Ureter (tissue), 1 donor: ENCODE results near the gene PASD1. TPM values are rescaled to one million over a fixed set of nuclear protein-coding genes. Genes with fewer than 3 reads are reported as not detected.
"Not testable (repeated sequence)": the region's sequence is repeated elsewhere in the genome, so short reads cannot be mapped to it uniquely, and the experiment has no call there.

Source experiments
- DNase-seq: peaks from one replicate; pipeline ENCODE4 v3.0.0-alpha.2; 2020; ENCODE audit warnings: low spot score
- total RNA-seq: library from RNA; stranded (reverse); gene quantifications from one replicate; pipeline ENCODE4 v1.2.4, GENCODE V29; 2023
- donor health status: DM: yes; HTN: yes; CAD: no.

Gene PASD1, protein sequence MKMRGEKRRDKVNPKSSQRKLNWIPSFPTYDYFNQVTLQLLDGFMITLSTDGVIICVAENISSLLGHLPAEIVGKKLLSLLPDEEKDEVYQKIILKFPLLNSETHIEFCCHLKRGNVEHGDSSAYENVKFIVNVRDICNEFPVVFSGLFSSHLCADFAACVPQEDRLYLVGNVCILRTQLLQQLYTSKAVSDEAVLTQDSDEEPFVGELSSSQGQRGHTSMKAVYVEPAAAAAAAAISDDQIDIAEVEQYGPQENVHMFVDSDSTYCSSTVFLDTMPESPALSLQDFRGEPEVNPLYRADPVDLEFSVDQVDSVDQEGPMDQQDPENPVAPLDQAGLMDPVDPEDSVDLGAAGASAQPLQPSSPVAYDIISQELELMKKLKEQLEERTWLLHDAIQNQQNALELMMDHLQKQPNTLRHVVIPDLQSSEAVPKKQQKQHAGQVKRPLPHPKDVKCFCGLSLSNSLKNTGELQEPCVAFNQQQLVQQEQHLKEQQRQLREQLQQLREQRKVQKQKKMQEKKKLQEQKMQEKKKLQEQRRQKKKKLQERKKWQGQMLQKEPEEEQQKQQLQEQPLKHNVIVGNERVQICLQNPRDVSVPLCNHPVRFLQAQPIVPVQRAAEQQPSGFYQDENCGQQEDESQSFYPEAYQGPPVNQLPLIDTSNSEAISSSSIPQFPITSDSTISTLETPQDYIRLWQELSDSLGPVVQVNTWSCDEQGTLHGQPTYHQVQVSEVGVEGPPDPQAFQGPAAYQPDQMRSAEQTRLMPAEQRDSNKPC
- not detected for total RNA-seq

- DNase-seq: no peak
Measured at GRCh38 chrX:151563449-151563848, at the start of gene PASD1. PASD1 (plus strand) TSS chrX:151563675; CDS start chrX:151601554, 37,879 bp downstream.

DNA sequence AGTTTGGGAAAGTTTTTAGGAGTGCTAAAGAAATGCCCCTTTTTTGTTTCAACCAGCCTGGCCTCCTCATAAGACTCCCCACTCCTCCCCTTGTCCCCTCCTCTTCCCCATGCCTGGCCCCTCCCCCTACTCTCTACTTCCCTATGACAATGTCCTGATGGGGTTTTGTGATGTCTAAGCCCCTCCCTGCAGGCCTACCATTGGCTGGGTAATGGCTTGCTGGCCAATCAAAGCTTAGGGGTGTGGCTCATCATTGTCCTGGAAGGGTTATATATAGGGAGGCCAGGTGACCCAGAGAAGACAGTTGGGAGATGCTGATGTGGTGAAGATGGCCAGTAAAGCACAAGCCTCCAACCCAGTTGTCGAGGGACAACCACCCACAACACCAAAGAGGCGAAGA is 48.2 kb upstream of the PASD1 start:
- no peak for DNase-seq

DNA sequence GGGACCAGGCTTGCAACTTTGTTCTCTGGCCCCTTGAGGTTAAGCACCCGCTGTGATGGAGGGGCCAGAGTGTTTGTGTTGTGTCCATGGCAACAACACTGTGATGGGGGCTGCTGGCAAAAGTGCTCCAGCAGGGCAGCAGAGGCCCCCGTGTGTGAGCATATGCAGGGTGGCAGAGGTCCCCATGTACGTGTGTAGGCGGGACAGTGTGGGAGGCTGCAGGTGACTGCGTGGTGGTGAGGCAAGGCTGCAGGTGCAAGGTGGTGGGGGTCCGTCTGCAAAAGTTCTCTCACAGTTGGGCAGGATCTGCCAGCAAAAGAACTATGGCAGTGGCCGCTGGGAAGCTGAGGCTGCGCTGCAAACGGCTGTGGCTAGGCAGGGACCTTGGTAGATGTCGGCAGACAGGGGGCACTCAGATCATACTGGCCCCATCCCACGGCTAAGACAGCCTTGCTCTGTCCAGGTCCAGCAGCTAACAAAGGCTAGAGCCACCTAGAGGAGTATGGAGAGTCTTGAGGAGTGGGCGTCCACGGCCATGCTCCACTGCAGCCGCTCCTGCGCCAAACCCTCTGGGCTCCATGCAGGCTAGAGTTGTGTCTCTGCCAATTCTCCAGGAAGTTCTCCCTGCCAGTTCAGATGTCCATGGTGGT is 46.8 kb upstream of the PASD1 start:
- no peak for DNase-seq

GRCh38 chrX:151517421-151517820 is 46.1 kb upstream of the PASD1 start:
- DNase-seq: no peak

DNA sequence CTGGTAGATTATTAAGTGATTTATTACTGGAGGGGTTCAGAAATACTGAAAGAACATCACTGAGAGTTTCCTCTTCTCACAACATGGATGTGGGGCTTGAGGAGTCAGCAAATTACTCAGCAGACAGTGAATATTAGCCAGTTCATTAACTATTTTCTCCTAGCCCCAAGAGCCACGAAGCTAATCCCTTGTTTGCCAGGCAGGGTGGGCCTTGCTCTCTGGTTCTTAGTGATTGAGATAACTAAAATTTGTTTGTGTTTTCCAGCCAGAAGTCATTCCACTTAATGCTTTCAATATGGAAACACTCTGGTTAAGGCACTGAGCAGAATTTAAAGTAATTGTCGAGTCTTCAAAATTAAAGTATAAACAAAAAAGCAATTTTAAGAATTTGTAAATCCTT is 40.1 kb upstream of the PASD1 start:
- DNase-seq: no peak

- DNase-seq: no peak
Measured at GRCh38 chrX:151536571-151536970, 26.9 kb upstream of the PASD1 start.

- DNase-seq: no peak
Measured at GRCh38 chrX:151537572-151537971, 25.9 kb upstream of the PASD1 start.

- no peak for DNase-seq
Measured at GRCh38 chrX:151538190-151539122, 25.0 kb upstream of the PASD1 start.

DNA sequence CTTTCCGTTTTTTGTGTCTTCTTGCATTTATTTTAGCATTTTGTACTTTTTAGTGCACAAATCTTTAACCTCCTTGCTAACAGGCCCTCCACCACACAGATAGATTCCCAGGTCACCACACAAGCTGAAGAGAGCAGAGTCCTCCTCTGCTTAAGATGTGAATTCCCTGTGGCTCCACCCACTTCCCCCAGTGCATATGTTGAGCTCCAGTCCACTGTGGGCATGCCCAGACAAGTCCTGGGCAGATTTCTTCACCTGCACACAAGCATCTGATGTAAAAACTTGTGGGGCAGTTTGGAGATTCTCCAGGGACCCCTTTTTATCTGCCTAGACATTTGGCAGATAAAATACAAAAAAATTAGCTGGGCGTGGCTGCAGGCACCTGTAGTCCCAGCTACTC is 19.8 kb upstream of the PASD1 start:
- DNase-seq: no peak

GRCh38 chrX:151546226-151546625 is 17.2 kb upstream of the PASD1 start:
- not testable (repeated sequence) for DNase-seq

DNA sequence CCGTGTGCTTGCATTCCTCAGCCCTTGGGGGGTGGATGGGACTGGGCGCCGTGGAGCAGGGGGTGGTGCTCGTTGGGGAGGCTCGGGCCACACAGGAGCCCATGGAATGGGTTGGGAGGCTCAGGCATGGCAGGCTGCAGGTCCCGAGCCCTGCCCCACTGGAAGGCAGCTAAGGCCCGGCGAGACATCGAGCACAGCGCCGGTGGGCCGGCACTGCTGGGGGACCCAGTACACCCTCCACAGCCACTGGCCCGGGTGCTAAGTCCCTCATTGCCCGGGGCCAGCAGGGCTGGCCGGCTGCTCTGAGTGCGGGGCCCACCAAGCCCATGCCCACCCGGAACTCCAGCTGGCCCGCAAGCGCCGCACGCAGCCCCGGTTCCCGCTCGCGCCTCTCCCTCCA is 12.3 kb upstream of the PASD1 start:
- not testable (repeated sequence) for DNase-seq

GRCh38 chrX:151552743-151553142 is 10.7 kb upstream of the PASD1 start:
- DNase-seq: no peak

GRCh38 chrX:151555301-151555700 is 8.2 kb upstream of the PASD1 start:
- not testable (repeated sequence) for DNase-seq

GRCh38 chrX:151562485-151562884 is 990 bp upstream of the PASD1 start:
- DNase-seq: not testable (repeated sequence)

DNA sequence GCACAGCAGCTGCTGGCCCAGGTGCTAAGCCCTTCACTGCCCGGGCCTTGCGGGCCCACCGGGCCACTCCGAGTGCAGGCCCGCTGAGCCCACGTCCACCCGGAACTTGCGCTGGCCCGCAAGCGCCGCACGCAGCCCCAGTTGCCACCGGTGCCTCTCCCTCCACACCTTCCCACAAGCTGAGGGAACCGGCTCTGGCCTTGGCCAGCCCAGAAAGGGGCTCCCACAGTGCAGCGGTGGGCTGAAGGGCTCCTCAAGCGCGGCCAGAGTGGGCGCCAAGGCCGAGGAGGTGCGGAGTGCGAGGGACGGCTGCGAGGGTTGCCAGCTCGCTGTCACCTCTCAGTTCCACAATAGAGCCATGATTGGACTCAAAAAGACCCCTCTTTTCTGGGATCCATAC is 472 bp upstream of the PASD1 start:
- DNase-seq: not testable (repeated sequence)

GRCh38 chrX:151564035-151564434 is 560 bp downstream of the PASD1 start:
- no peak for DNase-seq

DNA sequence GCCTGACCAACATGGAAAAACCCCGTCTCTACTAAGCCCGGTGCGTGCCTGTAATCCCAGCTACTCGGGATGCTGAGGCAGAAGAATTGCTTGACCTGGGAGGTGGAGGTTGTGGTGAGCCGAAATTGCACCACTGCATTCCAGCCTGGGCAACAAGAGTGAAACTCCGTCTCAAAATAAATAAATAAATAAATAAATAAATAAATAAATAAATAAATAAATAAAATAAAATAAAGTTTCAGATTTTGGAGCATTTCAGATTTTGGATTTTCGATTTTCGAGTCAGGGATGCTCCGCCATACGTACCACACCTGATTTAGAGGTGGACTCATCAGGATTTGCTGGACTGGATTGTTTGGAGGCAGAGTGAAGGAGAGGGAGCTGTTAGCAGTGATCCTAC is 3.4 kb downstream of the PASD1 start:
- DNase-seq: not testable (repeated sequence)

- DNase-seq: no peak
Measured at GRCh38 chrX:151570561-151570960, 7.1 kb downstream of the PASD1 start.

DNA sequence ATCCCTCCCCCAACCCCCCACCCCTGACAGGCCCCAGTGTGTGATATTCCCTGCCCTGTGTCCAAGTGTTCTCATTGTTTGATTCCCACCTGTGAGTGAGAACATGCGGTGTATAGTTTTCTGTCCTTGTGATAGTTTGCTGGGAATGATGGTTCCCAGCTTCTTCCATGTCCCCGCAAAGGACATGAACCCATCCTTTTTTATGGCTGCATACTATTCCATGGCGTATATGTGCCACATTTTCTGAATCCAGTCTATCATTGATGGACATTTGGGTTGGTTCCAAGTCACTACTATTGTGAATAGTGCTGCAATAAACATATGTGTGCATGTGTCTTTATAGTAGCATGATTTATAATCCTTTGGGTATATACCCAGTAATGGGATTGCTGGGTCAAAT is 29.9 kb downstream of the PASD1 start:
- not testable (repeated sequence) for DNase-seq

DNA sequence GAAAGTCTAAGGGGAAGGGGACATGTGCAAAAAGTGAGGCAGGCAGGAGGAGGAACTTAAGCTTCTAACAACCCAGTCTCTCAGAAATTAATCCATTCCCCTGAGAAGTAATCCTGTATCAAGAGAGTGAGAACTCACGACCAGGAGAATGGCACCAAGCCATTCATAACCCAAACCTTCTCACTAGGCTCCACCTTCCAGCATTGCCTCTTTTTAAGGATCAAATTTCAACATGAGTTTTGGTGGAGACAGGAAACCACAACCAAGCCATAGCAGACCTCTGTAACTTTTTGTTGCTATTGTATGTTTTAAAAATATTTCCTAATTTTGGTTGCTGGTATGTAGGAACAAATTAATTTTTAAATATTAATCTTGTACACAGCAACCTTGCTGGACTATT is 32.8 kb downstream of the PASD1 start:
- DNase-seq: no peak

DNA sequence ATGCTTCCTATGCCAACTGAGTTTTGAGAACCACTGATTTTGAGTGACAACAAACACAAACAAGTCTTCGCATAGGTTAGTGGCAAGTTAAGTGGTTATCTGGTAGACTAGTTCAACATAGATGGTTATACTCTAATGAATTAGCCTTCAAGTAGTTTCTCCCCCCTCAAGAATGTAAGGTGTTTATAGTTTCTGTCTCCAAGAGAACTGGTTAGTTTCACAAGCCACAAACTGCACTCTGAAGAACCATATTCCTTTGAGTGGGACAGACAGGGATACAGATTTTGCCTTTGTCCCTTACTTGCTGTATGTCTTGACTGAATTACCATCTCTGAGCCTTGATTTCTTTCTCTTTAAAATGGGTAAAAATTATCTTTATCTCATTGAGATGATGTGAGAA is 41.5 kb downstream of the PASD1 start:
- DNase-seq: no peak
